Hepatocyte (in vitro differentiated cells): ENCODE results near the gene WNT3A. TPM values are rescaled to one million over a fixed set of nuclear protein-coding genes. Genes with fewer than 3 reads are reported as not detected.

ENCODE experiments used
- DNase-seq: peaks from one replicate; pipeline ENCODE4 v3.0.0-alpha.2; 2016; ENCODE audit warnings: low spot score
- H2AFZ ChIP-seq: fragments of 200-600 bp; sonication (generic); 2 replicates; pipeline ENCODE4 v1.6.0; 2016; ENCODE audit warnings: antibody characterized with exemption, mild to moderate bottlenecking
- H3K27ac ChIP-seq: fragments of 200-600 bp; sonication (generic); 2 replicates; pipeline ENCODE4 v1.5.1; 2016; ENCODE audit warnings: mild to moderate bottlenecking
- H3K27me3 ChIP-seq: fragments of 200-600 bp; sonication (generic); 2 replicates; pipeline ENCODE4 v1.6.1; 2016
- H3K36me3 ChIP-seq: fragments of 200-600 bp; sonication (generic); replicated peaks from 2 replicates; pipeline ENCODE4 v1.5.1; 2016; ENCODE audit warnings: low read depth; ENCODE audit not compliant: insufficient read depth
- H3K4me1 ChIP-seq: fragments of 200-600 bp; sonication (generic); 2 replicates; pipeline ENCODE4 v1.5.1; 2016; ENCODE audit warnings: mild to moderate bottlenecking, moderate library complexity; ENCODE audit not compliant: insufficient read depth
- H3K4me2 ChIP-seq: fragments of 200-600 bp; sonication (generic); 2 replicates; pipeline ENCODE4 v1.6.0; 2016
- H3K4me3 ChIP-seq: fragments of 200-600 bp; sonication (generic); 2 replicates; pipeline ENCODE4 v1.5.1; 2016; ENCODE audit warnings: mild to moderate bottlenecking
- H3K79me2 ChIP-seq: fragments of 200-600 bp; sonication (generic); 2 replicates; pipeline ENCODE4 v1.6.0; 2017; ENCODE audit warnings: mild to moderate bottlenecking
- H3K9me2 ChIP-seq: fragments of 200-600 bp; sonication (generic); replicated peaks from 2 replicates; pipeline ENCODE4 v1.6.0; 2017; ENCODE audit warnings: mild to moderate bottlenecking; ENCODE audit not compliant: insufficient read depth
- H3K9me3 ChIP-seq: fragments of 200-600 bp; sonication (generic); 2 replicates; pipeline ENCODE4 v1.5.1; 2016; ENCODE audit warnings: low read depth, mild to moderate bottlenecking
- H4K20me1 ChIP-seq: fragments of 200-600 bp; sonication (generic); 2 replicates; pipeline ENCODE4 v1.6.0; 2016; ENCODE audit warnings: mild to moderate bottlenecking; ENCODE audit not compliant: insufficient read depth, poor library complexity, severe bottlenecking
- EZH2 ChIP-seq: fragments of 200-600 bp; sonication (generic); IDR thresholded peaks from 2 replicates; pipeline ENCODE4 v1.6.1; 2016; ENCODE audit warnings: antibody characterized with exemption, mild to moderate bottlenecking, borderline replicate concordance
- EZH2phosphoT487 ChIP-seq: fragments of 200-600 bp; sonication (generic); IDR thresholded peaks from one replicate; pipeline ENCODE4 v1.6.1; 2018; ENCODE audit warnings: antibody characterized with exemption, mild to moderate bottlenecking, low read depth, moderate library complexity; ENCODE audit not compliant: unreplicated experiment, severe bottlenecking
- WGBS: methylation state at CpG from one replicate; pipeline ENCODE4 v1.1.6; 2016; ENCODE audit warnings: low lambda C conversion rate; ENCODE audit errors: missing lambda C conversion rate; 5-methylcytosine and 5-hydroxymethylcytosine counted together
- polyA plus RNA-seq: library from polyadenylated mRNA; unstranded; fragments of >200 nt; fragmentation: Nextera tagmentation; extraction: Ambion mirVana; gene quantifications from 2 replicates; pipeline ENCODE4 v1.2.1, GENCODE V29; 2016
- total RNA-seq: library from RNA; depleted of rRNA; stranded (reverse); fragments of >200 nt; gene quantifications from 2 replicates; pipeline ENCODE4 v1.2.3, GENCODE V29; 2014
- TF ChIP-seq, protein P1 (sequence below): fragments of 200-600 bp; sonication (generic); IDR thresholded peaks from 2 replicates; pipeline ENCODE4 v1.5.1; 2016; ENCODE audit warnings: antibody characterized with exemption, mild to moderate bottlenecking; ENCODE audit not compliant: poor library complexity

The WNT3A gene
- total and polyA plus RNA-seq, 2 experiments from 2014 or later, result 0.03 TPM; not detected in 1

DNA sequence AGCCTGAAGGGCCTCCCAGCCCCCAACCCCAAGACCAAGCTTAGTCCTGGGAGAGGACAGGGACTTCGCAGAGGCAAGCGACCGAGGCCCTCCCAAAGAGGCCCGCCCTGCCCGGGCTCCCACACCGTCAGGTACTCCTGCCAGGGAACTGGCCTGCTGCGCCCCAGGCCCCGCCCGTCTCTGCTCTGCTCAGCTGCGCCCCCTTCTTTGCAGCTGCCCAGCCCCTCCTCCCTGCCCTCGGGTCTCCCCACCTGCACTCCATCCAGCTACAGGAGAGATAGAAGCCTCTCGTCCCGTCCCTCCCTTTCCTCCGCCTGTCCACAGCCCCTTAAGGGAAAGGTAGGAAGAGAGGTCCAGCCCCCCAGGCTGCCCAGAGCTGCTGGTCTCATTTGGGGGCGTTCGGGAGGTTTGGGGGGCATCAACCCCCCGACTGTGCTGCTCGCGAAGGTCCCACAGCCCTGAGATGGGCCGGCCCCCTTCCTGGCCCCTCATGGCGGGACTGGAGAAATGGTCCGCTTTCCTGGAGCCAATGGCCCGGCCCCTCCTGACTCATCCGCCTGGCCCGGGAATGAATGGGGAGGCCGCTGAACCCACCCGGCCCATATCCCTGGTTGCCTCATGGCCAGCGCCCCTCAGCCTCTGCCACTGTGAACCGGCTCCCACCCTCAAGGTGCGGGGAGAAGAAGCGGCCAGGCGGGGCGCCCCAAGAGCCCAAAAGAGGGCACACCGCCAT lies 53.8 kb downstream of the WNT3A start:
- no peaks in the 10 kb centered on the region for H3K79me2 ChIP-seq
- peak overlapping the region; percentile 58 for H3K27ac ChIP-seq
- H2AFZ ChIP-seq, result peak overlapping the region; percentile 45
- H3K4me2 ChIP-seq, result peak overlapping the region; percentile 81
- peaks cover 61% of the 10 kb centered on the region for H3K27me3 ChIP-seq
- peak; percentile 44 for DNase-seq
- H4K20me1 ChIP-seq, result no peaks in the 10 kb centered on the region
- H3K9me3 ChIP-seq, result no peaks in the 10 kb centered on the region
- no peak overlapping the region for H3K4me3 ChIP-seq
- 26% methylated on average over 24 of the region's 34 CpGs for WGBS
- peaks cover 7% of the 10 kb centered on the region for H3K4me1 ChIP-seq
- no peaks in the 10 kb centered on the region for H3K36me3 ChIP-seq
- no peak for TF ChIP-seq EZH2
- TF ChIP-seq, protein P1, sequence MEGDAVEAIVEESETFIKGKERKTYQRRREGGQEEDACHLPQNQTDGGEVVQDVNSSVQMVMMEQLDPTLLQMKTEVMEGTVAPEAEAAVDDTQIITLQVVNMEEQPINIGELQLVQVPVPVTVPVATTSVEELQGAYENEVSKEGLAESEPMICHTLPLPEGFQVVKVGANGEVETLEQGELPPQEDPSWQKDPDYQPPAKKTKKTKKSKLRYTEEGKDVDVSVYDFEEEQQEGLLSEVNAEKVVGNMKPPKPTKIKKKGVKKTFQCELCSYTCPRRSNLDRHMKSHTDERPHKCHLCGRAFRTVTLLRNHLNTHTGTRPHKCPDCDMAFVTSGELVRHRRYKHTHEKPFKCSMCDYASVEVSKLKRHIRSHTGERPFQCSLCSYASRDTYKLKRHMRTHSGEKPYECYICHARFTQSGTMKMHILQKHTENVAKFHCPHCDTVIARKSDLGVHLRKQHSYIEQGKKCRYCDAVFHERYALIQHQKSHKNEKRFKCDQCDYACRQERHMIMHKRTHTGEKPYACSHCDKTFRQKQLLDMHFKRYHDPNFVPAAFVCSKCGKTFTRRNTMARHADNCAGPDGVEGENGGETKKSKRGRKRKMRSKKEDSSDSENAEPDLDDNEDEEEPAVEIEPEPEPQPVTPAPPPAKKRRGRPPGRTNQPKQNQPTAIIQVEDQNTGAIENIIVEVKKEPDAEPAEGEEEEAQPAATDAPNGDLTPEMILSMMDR, result peak; percentile 6
- no peak for TF ChIP-seq EZH2phosphoT487
- H3K9me2 ChIP-seq, result no peaks in the 10 kb centered on the region

DNA sequence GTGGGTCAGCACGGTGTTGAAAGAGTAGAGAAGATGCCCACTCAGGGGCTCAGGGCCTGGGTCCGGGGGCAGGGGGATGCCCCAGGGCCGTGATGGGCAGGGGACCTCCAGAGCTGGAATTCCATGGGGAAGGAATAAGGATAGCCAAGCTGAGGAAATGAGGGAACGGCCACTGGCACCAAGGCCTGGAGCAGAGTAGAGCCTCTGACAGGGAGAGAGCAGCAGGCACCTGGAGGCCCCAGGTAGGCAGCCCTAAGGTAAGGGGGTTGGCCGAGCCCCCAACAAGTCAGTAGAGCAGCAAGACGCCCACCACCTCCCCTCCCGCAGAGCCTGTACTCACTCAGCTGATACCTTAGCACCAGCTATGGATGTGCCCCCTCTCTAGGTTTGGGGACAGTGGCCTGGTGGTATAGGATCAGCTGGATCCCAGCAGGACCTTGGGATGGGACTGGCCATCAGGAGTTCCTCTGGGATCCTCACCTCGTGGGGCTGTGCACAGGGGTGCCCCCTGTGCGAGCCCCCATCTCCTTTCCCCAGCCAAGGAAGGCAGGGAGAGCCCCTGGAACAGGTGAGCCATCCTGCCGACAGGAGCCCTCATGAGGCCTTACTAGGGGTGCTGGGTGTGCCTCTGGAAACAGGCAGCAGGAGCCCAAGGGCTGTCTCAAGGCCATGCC lies 54.8 kb downstream of the WNT3A start:
- 82% methylated on average over 10 of the region's 10 CpGs for WGBS
- no peak overlapping the region for H3K27ac ChIP-seq
- no peaks in the 10 kb centered on the region for H3K9me3 ChIP-seq
- peaks cover 7% of the 10 kb centered on the region for H3K4me1 ChIP-seq
- TF ChIP-seq, protein P1, result no peak
- no peak for TF ChIP-seq EZH2
- TF ChIP-seq EZH2phosphoT487, result no peak
- H3K4me2 ChIP-seq, result no peak overlapping the region
- H3K4me3 ChIP-seq, result no peak overlapping the region
- H3K36me3 ChIP-seq, result no peaks in the 10 kb centered on the region
- H3K9me2 ChIP-seq, result no peaks in the 10 kb centered on the region
- DNase-seq, result no peak
- H3K79me2 ChIP-seq, result no peaks in the 10 kb centered on the region
- H3K27me3 ChIP-seq, result peaks cover 54% of the 10 kb centered on the region
- H4K20me1 ChIP-seq, result no peaks in the 10 kb centered on the region
- no peak overlapping the region for H2AFZ ChIP-seq

DNA sequence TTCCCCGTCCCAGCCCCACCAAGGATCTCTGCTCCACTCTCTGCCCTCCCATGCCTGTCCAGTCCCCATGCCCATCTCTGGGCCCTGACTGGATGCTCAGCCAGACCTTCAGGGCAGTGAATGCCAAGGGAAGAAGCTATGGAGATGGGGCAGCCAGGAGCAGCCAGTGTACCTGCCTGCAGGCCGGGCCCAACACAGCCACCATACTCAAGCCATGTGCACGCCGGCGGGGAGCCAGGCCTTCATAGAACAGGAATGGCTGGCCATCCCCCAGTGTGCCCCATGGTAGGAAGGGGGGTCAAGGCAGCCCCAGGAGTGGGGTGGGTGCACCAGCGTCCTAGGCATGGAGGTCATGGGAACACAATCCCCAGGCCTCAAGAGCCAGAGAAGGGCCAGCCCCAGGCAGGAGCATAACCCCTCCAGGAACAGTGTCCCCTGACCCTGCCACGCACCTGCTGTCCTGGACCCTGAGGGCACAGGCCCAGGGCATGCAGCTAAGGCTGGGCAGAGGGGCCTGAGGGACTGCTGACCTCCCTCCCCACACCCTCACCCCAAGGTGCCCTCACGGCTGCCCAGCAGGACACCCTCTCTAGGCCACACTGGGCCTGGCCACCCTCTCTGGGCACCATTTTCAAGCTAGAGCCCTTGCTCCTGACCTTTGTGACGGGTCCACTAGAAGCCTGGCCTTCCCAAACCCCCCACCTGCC lies 55.4 kb downstream of the WNT3A start:
- Histone ChIP-seq H3K27ac (no peak overlapping the region), H3K27me3 (peaks cover 54% of the 10 kb centered on the region), H3K79me2 (no peaks in the 10 kb centered on the region), H4K20me1 (no peaks in the 10 kb centered on the region), H3K36me3 (no peaks in the 10 kb centered on the region), H3K9me3 (no peaks in the 10 kb centered on the region), H3K4me3 (no peak overlapping the region), H3K9me2 (no peaks in the 10 kb centered on the region), H3K4me1 (peaks cover 7% of the 10 kb centered on the region), H2AFZ (no peak overlapping the region), H3K4me2 (no peak overlapping the region)
- no peak for TF ChIP-seq EZH2
- TF ChIP-seq, protein P1, result no peak
- TF ChIP-seq EZH2phosphoT487, result no peak
- over 99% methylated on average over 7 of the region's 9 CpGs for WGBS
- no peak for DNase-seq
